ENCODE results near the gene NUDT8. TPM values are rescaled to one million over a fixed set of nuclear protein-coding genes. Genes with fewer than 3 reads are reported as not detected.
A peak's percentile ranks its signal among the peaks of the same experiment; 100 is the strongest.

NUDT8 gene
- total and polyA plus RNA-seq, 2 of the 8 experiments (the other 6 are each of a cell fraction or from before 2014, with no cell fraction given), result 7.2 to 8.3 TPM

DNA sequence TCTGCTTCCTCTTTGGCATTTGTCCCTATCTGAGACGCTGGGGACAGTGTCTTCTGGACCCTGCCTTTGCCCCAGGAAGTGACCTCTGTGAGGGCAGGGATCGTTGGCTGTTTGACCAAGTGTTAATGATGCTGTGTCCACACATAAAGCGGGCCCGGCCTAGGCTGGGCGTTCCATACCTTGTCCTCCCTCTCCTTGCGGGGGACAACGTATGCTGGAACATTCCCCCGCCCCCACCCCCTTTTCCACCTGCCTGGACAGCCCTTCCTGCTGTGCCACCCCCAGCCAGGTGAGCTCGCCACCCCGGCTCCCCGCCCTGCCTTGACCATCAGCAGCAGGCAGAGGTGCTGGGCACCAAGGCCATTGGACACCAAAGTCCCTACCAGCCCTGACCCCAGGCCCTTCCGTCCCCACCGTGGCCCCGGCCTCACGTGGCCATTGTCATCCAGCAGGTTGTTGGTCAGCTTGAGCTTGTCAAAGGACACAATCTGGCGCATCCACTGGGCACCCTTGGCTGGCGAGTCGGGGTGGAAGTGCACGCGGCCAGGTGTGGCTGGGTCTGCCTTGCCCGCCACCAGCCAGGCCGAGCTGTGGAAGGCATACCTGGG, 4.1 kb upstream of the NUDT8 start:
- no peak overlapping the region for H3K4ac ChIP-seq (replicated peaks; ENCODE audit: insufficient read length, low read depth, low read length)
- FAIRE-seq (no peak), DNase-seq (ENCODE audit: low read depth in 1 of 2, low spot score in 2 of 2) (no peak)
- H3K9ac ChIP-seq (replicated peaks in 1 of 4; ENCODE audit: extremely low read depth in 1 of 4, low read depth in 3 of 4, low read length in 3 of 4), result no peak overlapping the region
- H3K79me1 ChIP-seq (ENCODE audit: low read depth, low read length), result no peaks in the 10 kb centered on the region
- H2BK20ac ChIP-seq (ENCODE audit: low read length), result no peak overlapping the region
- no peaks in the 10 kb centered on the region for H3K79me2 ChIP-seq (ENCODE audit: control insufficient read depth in 1 of 2, insufficient read depth in 2 of 2, low read length in 2 of 2)
- H3K18ac ChIP-seq (ENCODE audit: extremely low read depth, low read length), result no peak overlapping the region
- H4K20me1 ChIP-seq (replicated peaks in 1 of 2; ENCODE audit: control insufficient read depth in 1 of 2, insufficient read depth in 2 of 2, low read length in 2 of 2), result no peaks in the 10 kb centered on the region
- no peak overlapping the region for H3K14ac ChIP-seq (ENCODE audit: insufficient read length)
- H2BK120ac ChIP-seq (replicated peaks; ENCODE audit: low read depth, low read length), result no peak overlapping the region
- H3K9me3 ChIP-seq (ENCODE audit: insufficient read depth in 2 of 2, low read depth in 1 of 2, low read length in 1 of 2), result no peaks in the 10 kb centered on the region
- no peak overlapping the region for H4K91ac ChIP-seq (replicated peaks; ENCODE audit: insufficient read length, low read length)
- no peak overlapping the region for H4K5ac ChIP-seq (ENCODE audit: insufficient read length, low read depth, low read length)
- H2AK5ac ChIP-seq (ENCODE audit: low read depth, low read length), result no peak overlapping the region
- H3K23ac ChIP-seq (ENCODE audit: insufficient read length), result no peak overlapping the region
- H3K36me3 ChIP-seq (ENCODE audit: control insufficient read depth in 2 of 4, insufficient read depth in 4 of 4, low read length in 3 of 4), result no peaks in the 10 kb centered on the region
- no peak overlapping the region for H3K4me3 ChIP-seq (ENCODE audit: extremely low read depth in 1 of 4, insufficient read depth in 2 of 4, low read depth in 3 of 4, low read length in 4 of 4)
- no peak overlapping the region for H2BK15ac ChIP-seq (ENCODE audit: low read length)
- H3K27me3 ChIP-seq (replicated peaks in 1 of 4; ENCODE audit: control insufficient read depth in 3 of 4, extremely low read depth in 1 of 4, insufficient read depth in 3 of 4, low read length in 3 of 4), result no peaks in the 10 kb centered on the region; a peak in 1 of 7 replicates
- H2BK5ac ChIP-seq (ENCODE audit: low read depth, low read length), result 0 out of 2 replicates have a peak overlapping the region, but pooled peaks have one; percentile 61
- no peak overlapping the region; the same call in 1 of the 2 replicates for H2BK12ac ChIP-seq (ENCODE audit: low read depth, low read length)
- ChIA-PET POLR2A (ENCODE audit: partially characterized antibody) (interaction anchor here (1.6 to 11.7 kb wide), 3 partner anchors 13 to 50 kb away, joined by 4 to 194 read pairs (median 4); partner anchors contain the start of gene GSTP1), CTCF (ENCODE audit: partially characterized antibody) (interaction anchor here (0.8 to 10.1 kb wide), 7 partner anchors 12 to 277 kb away, joined by 3 to 117 read pairs (median 4); no protein-coding TSS in a partner anchor)
- no peak overlapping the region for H3K4me2 ChIP-seq (ENCODE audit: insufficient read depth in 1 of 2, low read depth in 2 of 2, low read length in 2 of 2)
- no peak overlapping the region for H3K56ac ChIP-seq (replicated peaks; ENCODE audit: insufficient read length, low read depth, low read length)
- peaks cover 2% of the 10 kb centered on the region; the same call in 1 of the 2 replicates for H3K23me2 ChIP-seq (ENCODE audit: low read depth, low read length)
- peaks cover 0 to 23% (median 14%) of the 10 kb centered on the region in 4 experiments; a peak in 6 of 7 replicates for H3K4me1 ChIP-seq (replicated peaks in 1 of 4; ENCODE audit: control insufficient read depth in 3 of 4, insufficient read depth in 4 of 4, low read length in 3 of 4)
- H3K27ac ChIP-seq (ENCODE audit: low read depth, low read length), result no peak overlapping the region
- H4K8ac ChIP-seq (ENCODE audit: extremely low read depth, insufficient read depth, low read length), result no peak overlapping the region
- WGBS, 2 experiments (ENCODE audit: extremely low coverage in 1 of 2, insufficient coverage in 1 of 2, insufficient read length in 1 of 2, insufficient replicate concordance in 2 of 2, low coverage in 1 of 2, low lambda C conversion rate in 2 of 2, missing lambda C conversion rate in 1 of 2), result 89% methylated on average over 17 of the region's 22 CpGs; no CpG with 5 or more reads in 1 of the 2 experiments
- no peak overlapping the region for H2AFZ ChIP-seq (ENCODE audit: low read length)
- no peak for TF ChIP-seq NRF1 (IDR thresholded peaks at IDR 0.05; ENCODE audit: low read depth, low read length)
- TF ChIP-seq CREB1 (IDR thresholded peaks at IDR 0.05), result no peak
- no peak for TF ChIP-seq BCL11A (IDR thresholded peaks at IDR 0.05; ENCODE audit: low read depth in 2 of 2, low read length in 2 of 2)
- no peak for TF ChIP-seq SRF (IDR thresholded peaks at IDR 0.05; ENCODE audit: low read depth, low read length)
- TF ChIP-seq, protein P1, sequence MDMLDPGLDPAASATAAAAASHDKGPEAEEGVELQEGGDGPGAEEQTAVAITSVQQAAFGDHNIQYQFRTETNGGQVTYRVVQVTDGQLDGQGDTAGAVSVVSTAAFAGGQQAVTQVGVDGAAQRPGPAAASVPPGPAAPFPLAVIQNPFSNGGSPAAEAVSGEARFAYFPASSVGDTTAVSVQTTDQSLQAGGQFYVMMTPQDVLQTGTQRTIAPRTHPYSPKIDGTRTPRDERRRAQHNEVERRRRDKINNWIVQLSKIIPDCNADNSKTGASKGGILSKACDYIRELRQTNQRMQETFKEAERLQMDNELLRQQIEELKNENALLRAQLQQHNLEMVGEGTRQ (IDR thresholded peaks at IDR 0.05; ENCODE audit: low read length), result no peak
- TF ChIP-seq BACH1 (IDR thresholded peaks at IDR 0.05; ENCODE audit: low read length), result no peak
- TF ChIP-seq POLR2AphosphoS5 (IDR thresholded peaks at IDR 0.05; ENCODE audit: low read depth, low read length), result no peak; the same call in 1 of the 2 replicates
